A549 (cell line): ENCODE results near the gene AMN. TPM values are rescaled to one million over a fixed set of nuclear protein-coding genes. Genes with fewer than 3 reads are reported as not detected.

ENCODE experiments used
- ATAC-seq, 2 experiments: fragments of 200-7000 bp in 1 of 2; fragments of >200 bp in 1 of 2; cut with Nextera tagmentation in 1 of 2; cut with Tn5 transposase in 1 of 2; 3 replicates each; pipeline versions ENCODE4 v1.8.0 to v1.9.1; 2018 to 2020; ENCODE audit warnings: mild to moderate bottlenecking in 1 of 2, moderate library complexity in 1 of 2
- CTCF ChIA-PET: fragments of 300-600 bp; sonication (Branson Sonifier 250); formaldehyde crosslinking; extraction: SDS; loops from one replicate; lab custom pipeline; 2021; ENCODE audit warnings: antibody characterized with exemption, inconsistent platforms; lab: Yijun Ruan, JAX
- POLR2A ChIA-PET: fragments of 350-600 bp; formaldehyde crosslinking; extraction: SDS; loops from one replicate; lab custom pipeline; 2021; ENCODE audit warnings: antibody characterized with exemption, inconsistent platforms; lab: Yijun Ruan, JAX
- DNase-seq, 2 experiments: peaks; one replicate each; pipeline versions ENCODE4 v3.0.0 to v3.0.0-alpha.2; 2011 to 2016; ENCODE audit warnings: low read depth in 1 of 2, low spot score in 1 of 2
- FAIRE-seq: peaks from 2 replicates; lab custom pipeline; 2011; peaks lifted over from hg19 to GRCh38; lab: Jason Lieb, UNC
- H3K27ac ChIP-seq, 2 experiments: fragments of >200 bp; sonication (Bioruptor Twin); formaldehyde crosslinking; 3 replicates each; pipeline ENCODE4 v1.5.1; 2016 to 2017
- H3K4me1 ChIP-seq: fragments of >200 bp; sonication (Bioruptor Twin); formaldehyde crosslinking; 3 replicates; pipeline ENCODE4 v1.6.1; 2016
- H3K4me2 ChIP-seq: fragments of >200 bp; sonication (Bioruptor Twin); formaldehyde crosslinking; 3 replicates; pipeline ENCODE4 v1.6.1; 2016
- H3K4me3 ChIP-seq: fragments of >200 bp; sonication (Bioruptor Twin); formaldehyde crosslinking; 3 replicates; pipeline ENCODE4 v1.5.1; 2016
- H3K9me3 ChIP-seq: fragments of >200 bp; sonication (Bioruptor Twin); formaldehyde crosslinking; 3 replicates; pipeline ENCODE4 v1.6.1; 2016
- CBX2 ChIP-seq: fragments of 200-600 bp; sonication (generic); IDR thresholded peaks from 2 replicates; pipeline ENCODE4 v1.6.1; 2016; ENCODE audit warnings: low read depth, mild to moderate bottlenecking, borderline replicate concordance
- E2F6 ChIP-seq: IDR thresholded peaks from 2 replicates; pipeline ENCODE4 v1.6.1; 2012; ENCODE audit warnings: low read depth, borderline replicate concordance
- EP300 ChIP-seq, 2 experiments: fragments of >200 bp; sonication (Bioruptor Twin); formaldehyde crosslinking; IDR thresholded peaks; 2 replicates in 1 of 2; 3 replicates in 1 of 2; pipeline ENCODE4 v1.6.1; 2016 to 2017
- ESRRA ChIP-seq: fragments of 150-350 bp; IDR thresholded peaks from 2 replicates; pipeline ENCODE4 v1.6.1; 2014; ENCODE audit warnings: mild to moderate bottlenecking, low read length, borderline replicate concordance
- FOSL2 ChIP-seq, 2 experiments: fragments of 450-650 bp in 1 of 2; fragments of >200 bp in 1 of 2; sonication (Bioruptor Twin) in 1 of 2; formaldehyde crosslinking; IDR thresholded peaks; 2 replicates each; pipeline versions ENCODE4 v1.5.0 to v1.6.1; 2016 to 2020; ENCODE audit warnings: mild to moderate bottlenecking in 1 of 2, moderate library complexity in 1 of 2
- FOXS1 ChIP-seq: fragments of 250-450 bp; sonication (Bioruptor Pico); IDR thresholded peaks from 2 replicates; pipeline ENCODE4 v1.5.0; 2020; ENCODE audit warnings: mild to moderate bottlenecking, moderate library complexity
- JUNB ChIP-seq: fragments of >200 bp; sonication (Bioruptor Twin); formaldehyde crosslinking; IDR thresholded peaks from 2 replicates; pipeline ENCODE4 v1.6.1; 2016
- KDM5A ChIP-seq: fragments of 200-600 bp; sonication (generic); IDR thresholded peaks from 2 replicates; pipeline ENCODE4 v1.6.1; 2016; ENCODE audit warnings: antibody characterized with exemption, mild to moderate bottlenecking
- MAFK ChIP-seq: fragments of 450-650 bp; IDR thresholded peaks from 2 replicates; pipeline ENCODE4 v1.6.1; 2014; ENCODE audit not compliant: partially characterized antibody
- MAX ChIP-seq: IDR thresholded peaks from 2 replicates; pipeline ENCODE4 v1.6.1; 2012
- MAZ ChIP-seq: fragments of 150-350 bp; IDR thresholded peaks from 2 replicates; pipeline ENCODE4 v1.6.1; 2014; ENCODE audit warnings: antibody characterized with exemption, low read depth, low read length, borderline replicate concordance
- MYC ChIP-seq: IDR thresholded peaks from 2 replicates; pipeline ENCODE4 v1.6.1; 2012; ENCODE audit warnings: mild to moderate bottlenecking, inconsistent platforms, low read length, improper control_type of control experiment, borderline replicate concordance
- NFE2L2 ChIP-seq: fragments of 150-350 bp; conservative IDR thresholded peaks from 2 replicates; pipeline ENCODE4 v1.6.1; 2014; ENCODE audit warnings: low read length
- NPAS2 ChIP-seq: fragments of 250-450 bp; sonication (Bioruptor Pico); IDR thresholded peaks from 2 replicates; pipeline ENCODE4 v1.8.0; 2022; ENCODE audit warnings: mild to moderate bottlenecking, moderate library complexity, borderline replicate concordance
- NR3C1 ChIP-seq: fragments of >200 bp; sonication (Bioruptor Twin); formaldehyde crosslinking; IDR thresholded peaks from 3 replicates; pipeline ENCODE4 v1.6.1; 2017
- POLR2A ChIP-seq: IDR thresholded peaks from 2 replicates; pipeline ENCODE4 v1.6.1; 2012; ENCODE audit warnings: mild to moderate bottlenecking, low read length
- RARB ChIP-seq: fragments of 250-450 bp; sonication (Bioruptor Pico); IDR thresholded peaks from 2 replicates; pipeline ENCODE4 v1.8.0; 2021; ENCODE audit warnings: mild to moderate bottlenecking, moderate library complexity
- REST ChIP-seq: fragments of 200-600 bp; sonication (generic); IDR thresholded peaks from 2 replicates; pipeline ENCODE4 v1.6.1; 2016; ENCODE audit warnings: antibody characterized with exemption, mild to moderate bottlenecking, moderate library complexity
- RFX5 ChIP-seq: fragments of 450-650 bp; IDR thresholded peaks from 2 replicates; pipeline ENCODE4 v1.7.1; 2014; ENCODE audit warnings: antibody characterized with exemption, mild to moderate bottlenecking, moderate library complexity
- RNF2 ChIP-seq: fragments of 200-600 bp; sonication (generic); IDR thresholded peaks from 2 replicates; pipeline ENCODE4 v1.6.1; 2016; ENCODE audit warnings: low read depth, mild to moderate bottlenecking, antibody characterized with exemption, moderate library complexity, borderline replicate concordance
- SREBF2 ChIP-seq: fragments of 450-650 bp; IDR thresholded peaks from 2 replicates; pipeline ENCODE4 v1.6.1; 2014; ENCODE audit warnings: mild to moderate bottlenecking, moderate library complexity
- TP53 ChIP-seq: fragments of 250-450 bp; sonication (Bioruptor Pico); IDR thresholded peaks from 2 replicates; pipeline ENCODE4 v1.5.0; 2021; ENCODE audit warnings: mild to moderate bottlenecking, moderate library complexity
- ZFP36 ChIP-seq: fragments of 450-650 bp; IDR thresholded peaks from 2 replicates; pipeline ENCODE4 v1.6.1; 2014; ENCODE audit warnings: borderline replicate concordance; ENCODE audit not compliant: partially characterized antibody
- ZSCAN20 ChIP-seq: fragments of 250-450 bp; sonication (Bioruptor Pico); IDR thresholded peaks from 2 replicates; pipeline ENCODE4 v1.8.0; 2022; ENCODE audit warnings: mild to moderate bottlenecking, moderate library complexity
- WGBS: methylation state at CpG from one replicate; pipeline ENCODE4 v1.1.6; 2017; ENCODE audit errors: missing lambda C conversion rate; 5-methylcytosine and 5-hydroxymethylcytosine counted together
- polyA plus RNA-seq, 4 experiments: library from polyadenylated mRNA; depleted of rRNA in 3 of 4; stranded (reverse); fragments of >200 nt; fragmentation: RNase III in 1 of 4; extraction: RNeasy Plus Mini Kit Qiagen cat#74134 plus additional on column Dnase treatment in 1 of 4; gene quantifications; 2 replicates in 3 of 4; 3 replicates in 1 of 4; pipeline ENCODE4 v1.2.3, GENCODE V29; 2011 to 2017
- TF ChIP-seq, protein P1 (sequence below): fragments of 250-450 bp; sonication (Bioruptor Pico); IDR thresholded peaks from 2 replicates; pipeline ENCODE4 v1.5.0; 2021; ENCODE audit warnings: mild to moderate bottlenecking, moderate library complexity, borderline replicate concordance
- TF ChIP-seq, protein P2 (sequence below): fragments of 150-350 bp; IDR thresholded peaks from 2 replicates; pipeline ENCODE4 v1.6.1; 2014; ENCODE audit warnings: low read depth, mild to moderate bottlenecking, low read length

The AMN gene
- polyA plus RNA-seq, 2 of the 4 experiments (the other 2 are of a cell fraction) = 0.25 to 0.58 TPM

- Histone ChIP-seq H3K4me1 (no peaks in the 10 kb centered on the region), H3K4me2 (no peak overlapping the region), H3K27ac (no peak overlapping the region), H3K9me3 (no peaks in the 10 kb centered on the region), H3K4me3 (no peak overlapping the region)
- DNase-seq = no peak
- no peak for TF ChIP-seq RARB
- TF ChIP-seq CBX2 = no peak
- TF ChIP-seq, protein P1, sequence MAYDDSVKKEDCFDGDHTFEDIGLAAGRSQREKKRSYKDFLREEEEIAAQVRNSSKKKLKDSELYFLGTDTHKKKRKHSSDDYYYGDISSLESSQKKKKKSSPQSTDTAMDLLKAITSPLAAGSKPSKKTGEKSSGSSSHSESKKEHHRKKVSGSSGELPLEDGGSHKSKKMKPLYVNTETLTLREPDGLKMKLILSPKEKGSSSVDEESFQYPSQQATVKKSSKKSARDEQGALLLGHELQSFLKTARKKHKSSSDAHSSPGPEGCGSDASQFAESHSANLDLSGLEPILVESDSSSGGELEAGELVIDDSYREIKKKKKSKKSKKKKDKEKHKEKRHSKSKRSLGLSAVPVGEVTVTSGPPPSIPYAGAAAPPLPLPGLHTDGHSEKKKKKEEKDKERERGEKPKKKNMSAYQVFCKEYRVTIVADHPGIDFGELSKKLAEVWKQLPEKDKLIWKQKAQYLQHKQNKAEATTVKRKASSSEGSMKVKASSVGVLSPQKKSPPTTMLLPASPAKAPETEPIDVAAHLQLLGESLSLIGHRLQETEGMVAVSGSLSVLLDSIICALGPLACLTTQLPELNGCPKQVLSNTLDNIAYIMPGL (CRISPR knock-in tag) = no peak
- no peak for TF ChIP-seq ZFP36
- no peak for TF ChIP-seq JUNB
- TF ChIP-seq, protein P2, sequence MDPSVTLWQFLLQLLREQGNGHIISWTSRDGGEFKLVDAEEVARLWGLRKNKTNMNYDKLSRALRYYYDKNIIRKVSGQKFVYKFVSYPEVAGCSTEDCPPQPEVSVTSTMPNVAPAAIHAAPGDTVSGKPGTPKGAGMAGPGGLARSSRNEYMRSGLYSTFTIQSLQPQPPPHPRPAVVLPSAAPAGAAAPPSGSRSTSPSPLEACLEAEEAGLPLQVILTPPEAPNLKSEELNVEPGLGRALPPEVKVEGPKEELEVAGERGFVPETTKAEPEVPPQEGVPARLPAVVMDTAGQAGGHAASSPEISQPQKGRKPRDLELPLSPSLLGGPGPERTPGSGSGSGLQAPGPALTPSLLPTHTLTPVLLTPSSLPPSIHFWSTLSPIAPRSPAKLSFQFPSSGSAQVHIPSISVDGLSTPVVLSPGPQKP = no peak
- TF ChIP-seq KDM5A = no peak
- TF ChIP-seq E2F6 = no peak
- TF ChIP-seq ESRRA = no peak
- CTCF ChIA-PET = interaction anchor here (0.6 kb wide), 1 partner anchor 60 kb away, joined by 3 read pairs; no protein-coding TSS in a partner anchor
- WGBS = 93% methylated on average over 15 of the region's 15 CpGs
- ATAC-seq = no peak
- no peak for FAIRE-seq
- POLR2A ChIA-PET = no interaction called here
Measured at GRCh38 chr14:102891111-102891510, 31.4 kb upstream of the AMN start.

- ChIA-PET POLR2A (no interaction called here), CTCF (interaction anchor here (0.6 kb wide), 1 partner anchor 60 kb away, joined by 3 read pairs; no protein-coding TSS in a partner anchor)
- H3K4me3 ChIP-seq = no peak overlapping the region
- ATAC-seq (no peak), DNase-seq (no peak), FAIRE-seq (no peak)
- TF ChIP-seq ZSCAN20 (CRISPR knock-in tag) (no peak), NPAS2 (CRISPR knock-in tag) (no peak), FOXS1 (CRISPR knock-in tag) (no peak), RFX5 (no peak), RNF2 (no peak), SREBF2 (no peak), FOSL2 (IDR thresholded peaks at IDR 0.05) (no peak), FOSL2 (CRISPR knock-in tag; IDR thresholded peaks at IDR 0.05) (no peak), MAZ (no peak), CBX2 (no peak), NR3C1 (no peak), REST (no peak), MAX (no peak), POLR2A (no peak), EP300 (IDR thresholded peaks at IDR 0.05) (no peak), E2F6 (no peak), NFE2L2 (no peak), MAFK (no peak), TP53 (CRISPR knock-in tag) (no peak), MYC (no peak)
- H3K4me2 ChIP-seq = no peak overlapping the region
- H3K9me3 ChIP-seq = no peaks in the 10 kb centered on the region
- H3K4me1 ChIP-seq = no peaks in the 10 kb centered on the region
- WGBS = 90% methylated on average over 4 of the region's 4 CpGs
- H3K27ac ChIP-seq = no peak overlapping the region
Measured at GRCh38 chr14:102891556-102891955, 30.9 kb upstream of the AMN start.
